SK-N-SH treated with all-trans-retinoic acid at 6 μM for 48 hours (cell line): Measurements from ENCODE around the gene ZBTB34.

Experiments used
- ATAC-seq: fragments of 200-7000 bp; cut with Tn5 transposase; 3 replicates; pipeline ENCODE4 v1.9.1; 2020; ENCODE audit warnings: mild to moderate bottlenecking, moderate library complexity
- ARNTL ChIP-seq: fragments of 450-650 bp; formaldehyde crosslinking; IDR thresholded peaks from 2 replicates; pipeline ENCODE4 v1.5.0; 2020; ENCODE audit warnings: low read depth, mild to moderate bottlenecking, moderate library complexity, borderline replicate concordance
- BACH2 ChIP-seq: fragments of 250-450 bp; sonication (Bioruptor Pico); IDR thresholded peaks from 2 replicates; pipeline ENCODE4 v1.9.0; 2021; ENCODE audit warnings: mild to moderate bottlenecking, borderline replicate concordance
- CREB5 ChIP-seq: fragments of 250-450 bp; sonication (Bioruptor Pico); IDR thresholded peaks from 2 replicates; pipeline ENCODE4 v1.5.1; 2020; ENCODE audit warnings: low read depth, mild to moderate bottlenecking, moderate library complexity
- CSDC2 ChIP-seq: fragments of 250-450 bp; sonication (Bioruptor Pico); IDR thresholded peaks from 2 replicates; pipeline ENCODE4 v1.5.0; 2020; ENCODE audit warnings: mild to moderate bottlenecking, moderate library complexity
- CSRNP3 ChIP-seq: fragments of 250-450 bp; sonication (Bioruptor Pico); IDR thresholded peaks from 2 replicates; pipeline ENCODE4 v1.5.1; 2021; ENCODE audit warnings: mild to moderate bottlenecking, moderate library complexity
- GLIS3 ChIP-seq: fragments of 250-450 bp; sonication (Bioruptor Pico); IDR thresholded peaks from 2 replicates; pipeline ENCODE4 v1.5.0; 2020; ENCODE audit warnings: mild to moderate bottlenecking, moderate library complexity
- ISL1 ChIP-seq: fragments of 250-450 bp; sonication (Bioruptor Pico); IDR thresholded peaks from 2 replicates; pipeline ENCODE4 v2.1.2; 2022; ENCODE audit warnings: mild to moderate bottlenecking, moderate library complexity
- OSR1 ChIP-seq: fragments of 250-450 bp; sonication (Bioruptor Pico); IDR thresholded peaks from 2 replicates; pipeline ENCODE4 v1.8.0; 2022; ENCODE audit warnings: moderate library complexity, mild to moderate bottlenecking, inconsistent platforms
- PATZ1 ChIP-seq: fragments of 250-450 bp; sonication (Bioruptor Pico); IDR thresholded peaks from 2 replicates; pipeline ENCODE4 v1.8.0; 2020; ENCODE audit warnings: mild to moderate bottlenecking, moderate library complexity, borderline replicate concordance
- POU6F1 ChIP-seq: fragments of 250-450 bp; sonication (Bioruptor Pico); IDR thresholded peaks from 2 replicates; pipeline ENCODE4 v1.8.0; 2021; ENCODE audit warnings: low read depth, mild to moderate bottlenecking, moderate library complexity, borderline replicate concordance
- RARB ChIP-seq: fragments of 250-450 bp; sonication (Bioruptor Pico); IDR thresholded peaks from 2 replicates; pipeline ENCODE4 v1.8.0; 2021; ENCODE audit warnings: mild to moderate bottlenecking, moderate library complexity
- SNAI2 ChIP-seq: fragments of 250-450 bp; sonication (Bioruptor Pico); IDR thresholded peaks from 2 replicates; pipeline ENCODE4 v1.5.0; 2020; ENCODE audit warnings: mild to moderate bottlenecking, moderate library complexity
- TOX ChIP-seq: fragments of 250-450 bp; sonication (Bioruptor Pico); IDR thresholded peaks from 2 replicates; pipeline ENCODE4 v1.8.0; 2021; ENCODE audit warnings: mild to moderate bottlenecking, moderate library complexity, borderline replicate concordance
- TSHZ2 ChIP-seq: fragments of 250-450 bp; sonication (Bioruptor Pico); IDR thresholded peaks from 2 replicates; pipeline ENCODE4 v1.5.0; 2020; ENCODE audit warnings: mild to moderate bottlenecking, moderate library complexity
- ZFP3 ChIP-seq: fragments of 250-450 bp; sonication (Bioruptor Pico); IDR thresholded peaks from 2 replicates; pipeline ENCODE4 v1.5.0; 2020; ENCODE audit warnings: mild to moderate bottlenecking, moderate library complexity
- ZNF565 ChIP-seq: fragments of 450-650 bp; formaldehyde crosslinking; conservative IDR thresholded peaks from 2 replicates; pipeline ENCODE4 v1.5.0; 2020; ENCODE audit warnings: low read depth, mild to moderate bottlenecking, moderate library complexity
- ZNF70 ChIP-seq: fragments of 450-650 bp; formaldehyde crosslinking; IDR thresholded peaks from 2 replicates; pipeline ENCODE4 v1.5.0; 2020; ENCODE audit warnings: mild to moderate bottlenecking, moderate library complexity
- ZNF8 ChIP-seq: fragments of 450-650 bp; formaldehyde crosslinking; IDR thresholded peaks from 2 replicates; pipeline ENCODE4 v1.5.0; 2020; ENCODE audit warnings: mild to moderate bottlenecking, moderate library complexity

The ZBTB34 gene

GRCh38 chr9:126860077-126860756 is at the start of gene ZBTB34:
TSS of gene ZBTB34 (plus strand) at chr9:126860639. CDS start at chr9:126879400, 18,761 bp downstream.
- ATAC-seq: peak; percentile 74
- TF ChIP-seq PATZ1 (CRISPR knock-in tag): peak; percentile 39; the same call in 1 of the 2 replicates
- 0 out of 2 replicates have a peak, but pooled peaks have one; percentile 49 for TF ChIP-seq TSHZ2 (CRISPR knock-in tag)
- no peak for TF ChIP-seq CSRNP3 (CRISPR knock-in tag)

- no peak for ATAC-seq
These were observed 47.4 kb upstream of the ZBTB34 start for GRCh38 chr9:126813072-126813471.

More at GRCh38 chr9:126813072-126813471, 47.4 kb upstream of the ZBTB34 start:
- TF ChIP-seq ZFP3 (CRISPR knock-in tag): no peak
- TF ChIP-seq CSRNP3 (CRISPR knock-in tag): no peak
- no peak for TF ChIP-seq OSR1
- no peak for TF ChIP-seq SNAI2 (CRISPR knock-in tag)
- no peak for TF ChIP-seq RARB (CRISPR knock-in tag)
- no peak for TF ChIP-seq ARNTL (CRISPR knock-in tag)
- no peak for TF ChIP-seq CREB5 (CRISPR knock-in tag)
- no peak for TF ChIP-seq GLIS3 (CRISPR knock-in tag)
- TF ChIP-seq ZNF565: no peak
- TF ChIP-seq ZNF70 (CRISPR knock-in tag): no peak
- no peak for TF ChIP-seq ISL1 (CRISPR knock-in tag)
- no peak for TF ChIP-seq POU6F1
- no peak for TF ChIP-seq PATZ1 (CRISPR knock-in tag)
- TF ChIP-seq ZNF8 (CRISPR knock-in tag): no peak
- TF ChIP-seq TOX (CRISPR knock-in tag): no peak
- TF ChIP-seq CSDC2 (CRISPR knock-in tag): no peak
- TF ChIP-seq BACH2 (CRISPR knock-in tag): no peak
